OCI-LY1 (cell line): ENCODE results near the gene CRIM1.

Experiments used
- H2AFZ ChIP-seq: fragments of 200-600 bp; sonication (generic), shearing (Covaris generic); 2 replicates; pipeline ENCODE4 v1.6.0; 2014; ENCODE audit warnings: antibody characterized with exemption, mild to moderate bottlenecking, low read length
- H3F3A ChIP-seq: fragments of 200-600 bp; sonication (generic), shearing (Covaris generic); 2 replicates; pipeline ENCODE4 v1.6.0; 2014; ENCODE audit warnings: mild to moderate bottlenecking, antibody characterized with exemption, low read length, moderate library complexity; ENCODE audit not compliant: insufficient read depth
- H3K27ac ChIP-seq: fragments of 200-600 bp; sonication (generic); 2 replicates; pipeline ENCODE4 v1.5.1; 2014; ENCODE audit warnings: low read length, mixed run types, mild to moderate bottlenecking, low read depth; ENCODE audit not compliant: poor library complexity, severe bottlenecking
- H3K27me3 ChIP-seq: fragments of 200-600 bp; sonication (generic); 2 replicates; pipeline ENCODE4 v1.6.0; 2014; ENCODE audit warnings: antibody characterized with exemption, mild to moderate bottlenecking, low read length, moderate library complexity; ENCODE audit not compliant: insufficient read depth
- H3K36me3 ChIP-seq: fragments of 200-600 bp; sonication (generic); 2 replicates; pipeline ENCODE4 v1.6.1; 2014; ENCODE audit warnings: mild to moderate bottlenecking, antibody characterized with exemption, low read length, moderate library complexity, mixed read lengths; ENCODE audit not compliant: insufficient read depth
- H3K4me1 ChIP-seq: fragments of 200-600 bp; sonication (generic); 2 replicates; pipeline ENCODE4 v1.5.1; 2014; ENCODE audit warnings: mild to moderate bottlenecking, low read length, moderate library complexity; ENCODE audit not compliant: insufficient read depth, severe bottlenecking
- H3K4me2 ChIP-seq: fragments of 200-600 bp; sonication (generic), shearing (Covaris generic); 2 replicates; pipeline ENCODE4 v1.6.1; 2014; ENCODE audit warnings: low read length
- H3K4me3 ChIP-seq: fragments of 200-600 bp; sonication (generic); 2 replicates; pipeline ENCODE4 v1.5.1; 2014; ENCODE audit warnings: low read length, low read depth, mild to moderate bottlenecking, mixed read lengths; ENCODE audit not compliant: poor library complexity, severe bottlenecking
- H3K79me2 ChIP-seq: fragments of 200-600 bp; shearing (Covaris generic); 2 replicates; pipeline ENCODE4 v1.6.1; 2016; ENCODE audit warnings: mixed run types, low read length, mixed read lengths; ENCODE audit not compliant: insufficient read depth
- H3K9ac ChIP-seq: fragments of 200-600 bp; sonication (generic), shearing (Covaris generic); 2 replicates; pipeline ENCODE4 v1.6.1; 2014; ENCODE audit warnings: mild to moderate bottlenecking, low read length, mixed read lengths
- H3K9me2 ChIP-seq: fragments of 200-600 bp; sonication (generic), shearing (Covaris generic); 2 replicates; pipeline ENCODE4 v1.6.1; 2014; ENCODE audit warnings: low read depth, mild to moderate bottlenecking, low read length, mixed read lengths
- H3K9me3 ChIP-seq: fragments of 200-600 bp; shearing (Covaris generic); 2 replicates; pipeline ENCODE4 v1.6.1; 2014; ENCODE audit warnings: low read length, mixed read lengths
- H4K20me1 ChIP-seq: fragments of 200-600 bp; sonication (generic), shearing (Covaris generic); 2 replicates; pipeline ENCODE4 v1.6.0; 2016; ENCODE audit warnings: mild to moderate bottlenecking, low read length; ENCODE audit not compliant: insufficient read depth
- CTCF ChIP-seq: fragments of 200-600 bp; sonication (generic), shearing (Covaris generic); IDR thresholded peaks from 2 replicates; pipeline ENCODE4 v1.5.1; 2017; ENCODE audit warnings: mild to moderate bottlenecking, antibody characterized with exemption, low read length, moderate library complexity, mixed read lengths
- EZH2 ChIP-seq: fragments of 200-600 bp; sonication (generic), shearing (Covaris generic); IDR thresholded peaks from 2 replicates; pipeline ENCODE4 v1.8.0; 2017; ENCODE audit warnings: borderline replicate concordance, mixed run types, mild to moderate bottlenecking, antibody characterized with exemption, low read length, moderate library complexity, mixed read lengths

The CRIM1 gene

DNA sequence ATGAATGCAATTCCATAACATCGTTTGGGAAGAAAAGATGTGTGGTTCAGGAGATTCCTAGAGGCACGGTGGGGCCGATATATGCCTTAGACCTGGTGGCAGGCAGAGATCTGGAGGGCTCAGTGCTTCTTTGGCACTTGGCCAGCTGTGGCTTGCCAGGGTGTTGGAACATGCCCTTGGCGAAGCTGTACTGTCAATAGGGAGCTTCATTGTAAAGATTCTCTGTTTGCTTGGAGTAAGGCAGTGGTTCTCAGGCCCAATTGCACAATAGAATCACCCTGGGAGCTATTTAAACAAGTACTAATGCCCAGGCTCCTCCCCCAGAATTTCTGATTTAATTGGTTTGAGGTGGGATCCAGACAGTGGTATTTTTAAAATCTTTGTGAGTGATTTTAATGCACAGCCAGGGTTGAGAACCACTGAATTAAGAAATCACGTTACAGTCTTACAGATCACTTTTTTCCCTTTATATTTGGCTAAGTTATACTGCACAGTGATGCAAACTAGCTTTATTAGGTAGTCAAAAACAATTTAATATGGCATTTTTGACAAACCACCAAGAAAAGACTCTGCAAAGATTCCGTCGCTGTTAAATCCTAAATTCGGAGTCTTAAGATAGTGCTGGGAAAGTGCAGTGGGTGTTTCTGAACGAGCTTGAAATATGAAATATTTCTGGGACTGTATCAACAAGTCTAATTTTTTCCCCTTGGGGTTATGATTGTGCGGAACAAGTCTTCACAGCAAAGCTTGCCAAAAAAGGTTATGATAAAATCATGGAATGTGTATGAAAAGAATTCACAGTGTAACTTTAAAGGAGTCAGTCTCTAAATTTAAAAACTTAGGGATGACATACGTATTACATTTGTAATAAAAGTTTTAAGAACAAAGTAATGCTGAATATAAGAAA, 78.0 kb downstream of the CRIM1 start:
- Histone ChIP-seq H3K27ac (no peak overlapping the region), H3K36me3 (no peaks in the 10 kb centered on the region), H3K9me2 (no peaks in the 10 kb centered on the region), H3K4me1 (no peaks in the 10 kb centered on the region), H3K9me3 (no peaks in the 10 kb centered on the region), H3K4me2 (no peak overlapping the region), H3K27me3 (no peaks in the 10 kb centered on the region), H3K9ac (no peak overlapping the region), H4K20me1 (no peaks in the 10 kb centered on the region), H3F3A (no peaks in the 10 kb centered on the region), H3K79me2 (no peaks in the 10 kb centered on the region), H3K4me3 (no peak overlapping the region), H2AFZ (no peak overlapping the region)
- no peak for TF ChIP-seq EZH2
- TF ChIP-seq CTCF: no peak

GRCh38 chr2:36438449-36438977, 82.9 kb downstream of the CRIM1 start:
- H3K4me1 ChIP-seq: no peaks in the 10 kb centered on the region
- H3K27ac ChIP-seq: no peak overlapping the region
- no peak overlapping the region for H3K9ac ChIP-seq
- H3K4me3 ChIP-seq: no peak overlapping the region
- no peaks in the 10 kb centered on the region for H3K9me2 ChIP-seq
- no peak for TF ChIP-seq EZH2
- no peak for TF ChIP-seq CTCF
- H3K9me3 ChIP-seq: no peaks in the 10 kb centered on the region
- H3K4me2 ChIP-seq: no peak overlapping the region
- H2AFZ ChIP-seq: no peak overlapping the region
- no peaks in the 10 kb centered on the region for H3F3A ChIP-seq
- H3K79me2 ChIP-seq: no peaks in the 10 kb centered on the region
- no peaks in the 10 kb centered on the region for H3K27me3 ChIP-seq
- H3K36me3 ChIP-seq: no peaks in the 10 kb centered on the region
- no peaks in the 10 kb centered on the region for H4K20me1 ChIP-seq

GRCh38 chr2:36439084-36439483, 83.5 kb downstream of the CRIM1 start:
- Histone ChIP-seq H2AFZ (no peak overlapping the region), H3K9me3 (no peaks in the 10 kb centered on the region), H3K36me3 (no peaks in the 10 kb centered on the region), H4K20me1 (no peaks in the 10 kb centered on the region), H3K9ac (no peak overlapping the region), H3K9me2 (no peaks in the 10 kb centered on the region), H3F3A (no peaks in the 10 kb centered on the region), H3K79me2 (no peaks in the 10 kb centered on the region), H3K4me2 (no peak overlapping the region), H3K27ac (no peak overlapping the region), H3K4me3 (no peak overlapping the region), H3K27me3 (no peaks in the 10 kb centered on the region), H3K4me1 (no peaks in the 10 kb centered on the region)
- TF ChIP-seq CTCF (no peak), EZH2 (no peak)
